Retinal pigment epithelial cell (primary cell): ENCODE measurements around the gene TNNI3K.

Experiments
- DNase-seq: peaks from one replicate; pipeline ENCODE4 v3.0.0-alpha.2; 2010; ENCODE audit warnings: low read depth
- H3K4me3 ChIP-seq: 2 replicates; pipeline ENCODE4 v1.5.1; 2011; ENCODE audit warnings: mild to moderate bottlenecking, low read length, control low read depth, moderate library complexity
- TF ChIP-seq, protein P1 (sequence below): conservative IDR thresholded peaks from 2 replicates; pipeline ENCODE4 v1.5.1; 2011; ENCODE audit warnings: low read depth, low read length, control low read depth, inconsistent platforms

TNNI3K gene

DNA sequence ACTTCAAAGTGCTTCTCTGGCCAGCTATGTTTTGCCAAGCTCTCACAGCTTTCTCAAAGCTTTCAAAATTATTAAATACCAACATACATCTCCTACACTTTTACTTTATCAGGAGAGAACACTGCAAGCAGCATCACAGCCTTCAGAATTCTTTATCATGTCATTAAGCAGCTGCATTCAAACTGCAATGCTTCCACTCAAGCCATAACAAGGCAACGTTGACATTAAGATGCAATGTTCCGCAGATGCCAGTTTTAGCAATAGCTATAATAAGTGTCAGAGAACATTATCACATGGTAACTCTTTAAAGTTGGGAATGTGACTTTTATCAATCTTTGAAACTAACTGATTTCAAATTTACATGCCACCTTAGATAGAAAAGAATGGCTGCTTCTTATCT, 185.3 kb downstream of the TNNI3K start:
- TF ChIP-seq, protein P1, sequence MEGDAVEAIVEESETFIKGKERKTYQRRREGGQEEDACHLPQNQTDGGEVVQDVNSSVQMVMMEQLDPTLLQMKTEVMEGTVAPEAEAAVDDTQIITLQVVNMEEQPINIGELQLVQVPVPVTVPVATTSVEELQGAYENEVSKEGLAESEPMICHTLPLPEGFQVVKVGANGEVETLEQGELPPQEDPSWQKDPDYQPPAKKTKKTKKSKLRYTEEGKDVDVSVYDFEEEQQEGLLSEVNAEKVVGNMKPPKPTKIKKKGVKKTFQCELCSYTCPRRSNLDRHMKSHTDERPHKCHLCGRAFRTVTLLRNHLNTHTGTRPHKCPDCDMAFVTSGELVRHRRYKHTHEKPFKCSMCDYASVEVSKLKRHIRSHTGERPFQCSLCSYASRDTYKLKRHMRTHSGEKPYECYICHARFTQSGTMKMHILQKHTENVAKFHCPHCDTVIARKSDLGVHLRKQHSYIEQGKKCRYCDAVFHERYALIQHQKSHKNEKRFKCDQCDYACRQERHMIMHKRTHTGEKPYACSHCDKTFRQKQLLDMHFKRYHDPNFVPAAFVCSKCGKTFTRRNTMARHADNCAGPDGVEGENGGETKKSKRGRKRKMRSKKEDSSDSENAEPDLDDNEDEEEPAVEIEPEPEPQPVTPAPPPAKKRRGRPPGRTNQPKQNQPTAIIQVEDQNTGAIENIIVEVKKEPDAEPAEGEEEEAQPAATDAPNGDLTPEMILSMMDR = no peak
- H3K4me3 ChIP-seq = no peak overlapping the region
- no peak for DNase-seq

- no peak for DNase-seq
- no peak overlapping the region for H3K4me3 ChIP-seq
- TF ChIP-seq, protein P1 = no peak
Observed at GRCh38 chr1:74422421-74423292, 187.5 kb downstream of the TNNI3K start.

DNA sequence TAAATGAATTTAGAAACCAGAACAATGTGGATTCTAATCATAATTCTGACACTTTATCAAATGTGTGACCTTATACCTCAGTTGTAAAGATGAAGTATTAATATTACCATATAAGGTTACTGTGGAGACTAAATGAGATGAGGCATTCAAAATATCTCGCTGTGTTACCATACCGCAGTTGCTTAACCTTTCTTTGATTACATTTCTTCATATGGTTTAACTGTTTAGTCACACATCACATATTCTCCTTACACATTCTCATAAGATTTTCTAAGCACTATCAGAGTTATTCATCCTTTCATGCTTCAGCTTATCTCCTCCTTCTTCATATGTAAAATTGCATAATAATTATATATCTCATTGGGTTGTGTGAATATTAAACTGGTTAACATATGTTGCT, 188.3 kb downstream of the TNNI3K start:
- no peak for DNase-seq
- no peak overlapping the region for H3K4me3 ChIP-seq
- TF ChIP-seq, protein P1 = no peak

GRCh38 chr1:74425676-74426075, 190.5 kb downstream of the TNNI3K start:
- H3K4me3 ChIP-seq = no peak overlapping the region
- TF ChIP-seq, protein P1 = no peak
- no peak for DNase-seq

DNA sequence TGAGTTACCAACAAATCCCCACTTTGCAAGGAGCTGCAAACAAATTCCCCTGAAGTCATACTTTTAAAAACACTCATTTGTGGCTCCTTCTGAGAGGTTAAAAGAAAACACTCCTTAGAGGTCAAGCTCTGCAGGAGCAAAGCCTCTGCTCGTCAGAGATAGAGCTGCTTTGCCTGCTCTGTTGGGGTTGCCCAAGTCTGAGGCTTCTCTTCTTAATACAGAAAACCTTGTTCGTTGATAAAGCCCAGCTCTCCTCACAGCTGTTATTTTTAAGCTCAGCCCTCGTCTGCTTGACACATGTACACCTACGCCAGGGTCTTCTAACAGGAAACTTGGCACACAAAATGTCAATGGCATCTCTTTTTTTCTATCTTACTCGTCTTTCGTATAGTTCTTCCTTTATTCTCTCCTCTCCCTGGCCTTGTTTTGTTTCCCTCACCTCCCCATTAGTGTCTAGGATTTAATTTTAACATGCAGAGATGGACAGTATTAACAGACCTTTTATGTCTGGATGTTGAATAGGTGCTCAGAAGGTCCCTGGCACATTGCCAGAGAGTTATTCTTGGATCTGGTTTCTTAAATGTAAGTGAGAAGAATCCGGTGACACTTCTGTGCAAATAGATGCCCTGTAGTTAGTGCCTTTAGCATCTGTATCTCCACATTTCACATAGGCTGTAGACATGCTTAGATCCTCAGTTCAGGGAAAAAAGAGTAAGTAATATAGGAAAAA, 191.2 kb downstream of the TNNI3K start:
- no peak for DNase-seq
- TF ChIP-seq, protein P1 = no peak
- no peak overlapping the region for H3K4me3 ChIP-seq

GRCh38 chr1:74427681-74428080, 192.5 kb downstream of the TNNI3K start:
- peak; percentile 60 for DNase-seq

More at GRCh38 chr1:74427681-74428080, 192.5 kb downstream of the TNNI3K start:
- TF ChIP-seq, protein P1 = no peak
- H3K4me3 ChIP-seq = no peak overlapping the region
